NB4 (cell line): ENCODE measurements around the gene RUNX3.

Source experiments
- CTCF ChIP-seq: IDR thresholded peaks from one replicate; pipeline ENCODE4 v1.5.1; 2012; ENCODE audit warnings: low read depth, low read length
- MAX ChIP-seq: IDR thresholded peaks from 2 replicates; pipeline ENCODE4 v1.6.1; 2011; ENCODE audit warnings: low read depth, low read length
- MYC ChIP-seq: IDR thresholded peaks from 2 replicates; pipeline ENCODE4 v1.6.1; 2011; ENCODE audit warnings: low read depth, low read length
- POLR2A ChIP-seq: IDR thresholded peaks from 2 replicates; pipeline ENCODE4 v1.6.1; 2011; ENCODE audit warnings: mild to moderate bottlenecking; ENCODE audit not compliant: insufficient read length; ENCODE audit errors: extremely low read depth

- no peak for TF ChIP-seq CTCF
- no peak for TF ChIP-seq POLR2A
- TF ChIP-seq MYC = no peak
- no peak for TF ChIP-seq MAX
Observed at GRCh38 chr1:24923485-24924113, 6.5 kb downstream of the RUNX3 start.
